Erythroblast (primary cell): Measurements from ENCODE around the gene SESN3.

Experiments used
- GATA1 ChIP-seq: IDR thresholded peaks from 2 replicates; pipeline ENCODE4 v1.6.1; 2011; ENCODE audit warnings: low read depth, mild to moderate bottlenecking, control low read depth, low read length, moderate library complexity
- POLR2A ChIP-seq: IDR thresholded peaks from 2 replicates; pipeline ENCODE4 v1.6.1; 2011; ENCODE audit warnings: mild to moderate bottlenecking, low read length

DNA sequence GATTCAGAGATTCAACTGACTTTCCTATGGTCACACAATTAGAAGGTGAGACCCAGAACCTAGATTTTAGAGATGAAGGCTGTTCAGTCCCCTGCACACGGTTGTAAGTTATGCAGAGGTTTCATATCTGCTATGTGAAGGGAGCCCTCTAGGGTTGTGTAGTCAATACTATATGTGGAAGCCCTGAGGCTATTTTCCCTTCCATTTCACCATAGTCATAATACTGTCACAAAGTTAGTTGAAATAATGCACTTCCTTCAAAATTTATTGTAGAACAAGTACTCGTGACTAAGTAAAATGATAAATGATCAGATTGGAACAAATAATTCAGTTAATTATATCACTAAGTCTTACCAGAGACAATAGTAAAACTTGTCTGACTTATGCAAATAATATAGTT, 92.6 kb downstream of the SESN3 start:
- TF ChIP-seq POLR2A = no peak
- no peak for TF ChIP-seq GATA1
